ENCODE results near the gene KAT7. TPM values are rescaled to one million over a fixed set of nuclear protein-coding genes. Genes with fewer than 3 reads are reported as not detected.

The KAT7 gene
- total and polyA plus RNA-seq, 11 donors: 10.1 to 80.9 (median 52.7) TPM

DNA sequence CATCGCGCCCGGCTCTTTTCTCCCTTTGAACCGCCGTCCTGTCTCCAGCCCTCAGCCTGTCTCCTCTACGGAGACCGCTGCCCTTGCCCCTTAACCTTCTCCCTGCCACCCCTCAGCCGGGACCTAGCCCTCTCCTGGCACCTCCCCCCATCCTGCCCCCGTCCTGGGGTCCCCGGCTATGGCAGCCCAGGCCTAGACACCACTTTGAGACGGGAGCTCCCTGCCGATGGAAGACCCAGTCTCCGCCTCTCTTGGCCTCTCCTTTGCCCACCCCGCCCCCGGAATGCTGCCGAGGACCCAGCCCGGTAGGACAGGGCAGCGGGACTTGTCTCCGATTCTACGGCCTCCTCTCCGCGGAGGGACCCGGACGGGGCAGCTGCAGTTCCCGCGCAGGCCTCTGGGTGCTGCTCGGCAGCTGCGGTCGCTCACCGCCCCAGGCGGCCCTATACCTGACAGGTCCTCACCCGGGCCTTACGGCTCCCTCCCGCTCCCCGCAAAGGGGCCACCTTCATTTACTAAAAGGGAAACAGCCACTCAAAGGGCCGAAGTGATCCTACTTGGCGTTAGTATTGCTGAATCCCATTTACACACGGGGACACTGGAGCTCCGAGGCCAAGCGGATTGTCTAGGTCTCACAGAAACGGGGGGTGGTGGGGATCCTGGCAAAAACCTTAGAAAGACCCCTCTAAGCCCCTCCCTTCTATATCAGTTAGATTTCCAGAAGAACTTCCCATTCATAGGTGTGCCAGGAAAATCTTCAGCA, 92.0 kb downstream of the KAT7 start:
- no peak overlapping the region for H3K4me3 ChIP-seq
- no peaks in the 10 kb centered on the region for H3K9me3 ChIP-seq
- H3K27me3 ChIP-seq: peaks cover 4 to 65% (median 26%) of the 10 kb centered on the region in 9 donors
- WGBS, 4 donors: 5 to 8% (median 8%) methylated on average over 41 of the region's 41 CpGs
- no peaks in the 10 kb centered on the region for H3K36me3 ChIP-seq
- TF ChIP-seq, protein P1, sequence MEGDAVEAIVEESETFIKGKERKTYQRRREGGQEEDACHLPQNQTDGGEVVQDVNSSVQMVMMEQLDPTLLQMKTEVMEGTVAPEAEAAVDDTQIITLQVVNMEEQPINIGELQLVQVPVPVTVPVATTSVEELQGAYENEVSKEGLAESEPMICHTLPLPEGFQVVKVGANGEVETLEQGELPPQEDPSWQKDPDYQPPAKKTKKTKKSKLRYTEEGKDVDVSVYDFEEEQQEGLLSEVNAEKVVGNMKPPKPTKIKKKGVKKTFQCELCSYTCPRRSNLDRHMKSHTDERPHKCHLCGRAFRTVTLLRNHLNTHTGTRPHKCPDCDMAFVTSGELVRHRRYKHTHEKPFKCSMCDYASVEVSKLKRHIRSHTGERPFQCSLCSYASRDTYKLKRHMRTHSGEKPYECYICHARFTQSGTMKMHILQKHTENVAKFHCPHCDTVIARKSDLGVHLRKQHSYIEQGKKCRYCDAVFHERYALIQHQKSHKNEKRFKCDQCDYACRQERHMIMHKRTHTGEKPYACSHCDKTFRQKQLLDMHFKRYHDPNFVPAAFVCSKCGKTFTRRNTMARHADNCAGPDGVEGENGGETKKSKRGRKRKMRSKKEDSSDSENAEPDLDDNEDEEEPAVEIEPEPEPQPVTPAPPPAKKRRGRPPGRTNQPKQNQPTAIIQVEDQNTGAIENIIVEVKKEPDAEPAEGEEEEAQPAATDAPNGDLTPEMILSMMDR (IDR thresholded peaks at IDR 0.05): peak; percentile 82 to 98 (median 94)
- TF ChIP-seq POLR2A (IDR thresholded peaks at IDR 0.05): no peak
- intact Hi-C loops (cut with DNase I): loop anchor here in 9 of 10 donors (2.0 to 5.0 kb wide), 3 partner anchors 116 to 118 kb away; partner anchors contain the start of gene DLX3 (in 7 of the 9)
- H3K4me1 ChIP-seq: peaks cover 0 to 10% (median 4%) of the 10 kb centered on the region in 12 donors
- ATAC-seq (peak; percentile 75 to 95 (median 90)), DNase-seq (peak; percentile 50 to 90 (median 67))
- H3K27ac ChIP-seq: no peak overlapping the region

DNA sequence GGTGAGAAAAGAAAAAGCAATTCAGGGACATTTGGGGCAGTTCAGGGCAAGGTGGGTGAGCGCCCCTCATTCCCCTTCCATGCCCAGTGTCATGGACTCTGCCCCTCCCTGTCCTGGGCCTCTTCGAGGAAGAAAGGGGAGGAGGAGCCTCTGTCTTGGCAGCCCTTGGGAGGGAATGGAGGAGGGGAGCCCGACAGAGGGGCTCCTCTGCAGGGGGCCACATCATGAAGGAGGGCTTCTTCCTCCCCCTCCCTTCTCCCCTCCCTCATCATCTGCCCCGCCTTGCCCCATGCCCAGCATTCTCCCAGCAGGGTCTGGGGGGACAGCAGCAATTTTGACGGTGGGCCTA, 92.5 kb downstream of the KAT7 start:
- no peak overlapping the region for H3K4me3 ChIP-seq
- ATAC-seq: no peak

DNA sequence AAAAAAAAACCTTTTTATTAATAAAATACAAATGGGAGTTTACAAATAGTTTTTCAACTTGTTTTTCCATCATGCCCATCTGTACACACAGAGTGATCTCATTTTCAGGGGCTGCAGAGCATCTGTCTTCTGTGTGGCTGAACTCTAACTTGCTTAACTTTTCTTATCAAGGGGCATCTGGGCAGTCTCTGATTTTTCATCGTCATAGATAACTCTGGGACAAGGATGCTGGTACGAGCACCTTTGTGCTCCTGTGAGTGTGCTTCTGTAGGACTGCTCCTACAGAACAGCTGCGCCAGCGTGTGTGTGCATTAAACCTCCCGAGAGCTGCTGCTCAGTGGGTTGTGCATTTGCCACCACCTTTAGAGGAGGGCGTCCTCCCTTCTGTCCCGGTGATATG, 94.0 kb downstream of the KAT7 start:
- no peaks in the 10 kb centered on the region for H3K9me3 ChIP-seq
- TF ChIP-seq, protein P1 (IDR thresholded peaks at IDR 0.05): no peak
- no peak for TF ChIP-seq POLR2A (IDR thresholded peaks at IDR 0.05)
- DNase-seq: no peak
- peaks cover 0 to 10% (median 4%) of the 10 kb centered on the region in 12 donors for H3K4me1 ChIP-seq
- no peak for ATAC-seq
- no peak overlapping the region for H3K27ac ChIP-seq
- 51 to 60% (median 57%) methylated on average over 7 of the region's 7 CpGs for WGBS, 4 donors
- H3K27me3 ChIP-seq: peaks cover 4 to 71% (median 26%) of the 10 kb centered on the region in 9 donors
- H3K36me3 ChIP-seq: no peaks in the 10 kb centered on the region
- H3K4me3 ChIP-seq: no peak overlapping the region
- intact Hi-C loops (cut with DNase I): loop anchor here in 7 of 10 donors (5.0 kb wide), 1 partner anchor 115 kb away; the partner anchor contains the start of gene DLX3 (in 7 of the 7)

More for the DNA sequence above, 92.5 kb downstream of the KAT7 start:
- Histone ChIP-seq H3K9me3 (no peaks in the 10 kb centered on the region), H3K4me1 (peaks cover 0 to 10% (median 4%) of the 10 kb centered on the region in 12 donors), H3K27ac (no peak overlapping the region), H3K36me3 (no peaks in the 10 kb centered on the region), H3K27me3 (peaks cover 4 to 66% (median 26%) of the 10 kb centered on the region in 9 donors)
- WGBS, 4 donors: 26 to 41% (median 33%) methylated on average over 5 of the region's 5 CpGs
- no peak for DNase-seq
- no peak for TF ChIP-seq POLR2A (IDR thresholded peaks at IDR 0.05)
- TF ChIP-seq, protein P1 (IDR thresholded peaks at IDR 0.05): no peak
- intact Hi-C loops (cut with DNase I): loop anchor here in 9 of 10 donors (2.0 to 5.0 kb wide), 3 partner anchors 116 to 118 kb away; partner anchors contain the start of gene DLX3 (in 7 of the 9)

Other genes with a start within 250 kb of the KAT7 start
- 1 to 10 TPM; 2.5 to 6.8 (median 4.5) TPM for gene NXPH3, start 212.8 kb upstream of the KAT7 start, total RNA-seq
- 1 to 10 TPM; 4.0 to 7.9 TPM for gene NXPH3, start 212.8 kb upstream of the KAT7 start, polyA plus RNA-seq
- 10 to 100 TPM; 46.7 to 96.1 (median 60.4) TPM for gene SPOP, start 110.6 kb upstream of the KAT7 start, total RNA-seq
- gene SPOP, start 110.6 kb upstream of the KAT7 start, polyA plus RNA-seq: 10 to 100 TPM; 28.5 to 72.0 TPM
- gene SLC35B1, start 80.7 kb upstream of the KAT7 start, total RNA-seq: 10 to 100 TPM; 61.0 to 93.4 (median 66.2) TPM
- 100 to 1,000 TPM in 1 of 2 donors, 10 to 100 TPM in 1; 50.3 to 137 TPM for gene SLC35B1, start 80.7 kb upstream of the KAT7 start, polyA plus RNA-seq
- 10 to 100 TPM in 6 of 9 donors, 1 to 10 TPM in 3; 5.9 to 18.5 (median 14.9) TPM for gene FAM117A, start 24.6 kb upstream of the KAT7 start, total RNA-seq
- 1 to 10 TPM; 5.2 to 7.1 TPM for gene FAM117A, start 24.6 kb upstream of the KAT7 start, polyA plus RNA-seq
- 1 to 10 TPM in 2 of 9 donors, under 1 TPM in 1, not detected in 6; 0.50 to 2.1 (median 1.3) TPM for gene TAC4, start 59.4 kb downstream of the KAT7 start, total RNA-seq
- not detected for gene TAC4, start 59.4 kb downstream of the KAT7 start, polyA plus RNA-seq
- under 1 TPM in 1 of 9 donors, not detected in 8; 0.19 TPM for gene DLX4, start 180.5 kb downstream of the KAT7 start, total RNA-seq
- gene DLX4, start 180.5 kb downstream of the KAT7 start, polyA plus RNA-seq: under 1 TPM in 1 of 2 donors, not detected in 1; 0.03 TPM
- gene DLX3, start 206.5 kb downstream of the KAT7 start, total RNA-seq: under 1 TPM in 3 of 9 donors, not detected in 6; 0.09 to 0.61 (median 0.12) TPM
- under 1 TPM; 0.08 TPM for gene DLX3, start 206.5 kb downstream of the KAT7 start, polyA plus RNA-seq

All from heart left ventricle (tissue), 16 donors.